Endothelial cell (in vitro differentiated cells): ENCODE results near the gene E2F7. TPM values are rescaled to one million over a fixed set of nuclear protein-coding genes. Genes with fewer than 3 reads are reported as not detected.

Experiments
- DNase-seq: peaks from one replicate; pipeline ENCODE4 v3.0.0; 2021; ENCODE audit warnings: low spot score
- H3K27ac Mint-ChIP-seq: one replicate; pipeline ENCODE4 v1.8.0; 2021; ENCODE audit warnings: mixed read lengths, inconsistent platforms; ENCODE audit not compliant: unreplicated experiment
- H3K27me3 Mint-ChIP-seq: one replicate; pipeline ENCODE4 v1.8.0; 2021; ENCODE audit warnings: mild to moderate bottlenecking, moderate library complexity, mixed read lengths, inconsistent platforms; ENCODE audit not compliant: unreplicated experiment
- H3K36me3 Mint-ChIP-seq: one replicate; pipeline ENCODE4 v1.8.0; 2021; ENCODE audit warnings: mild to moderate bottlenecking, low read depth, mixed read lengths, inconsistent platforms; ENCODE audit not compliant: unreplicated experiment
- H3K4me1 Mint-ChIP-seq: one replicate; pipeline ENCODE4 v1.8.0; 2021; ENCODE audit warnings: mild to moderate bottlenecking, mixed read lengths, inconsistent platforms; ENCODE audit not compliant: unreplicated experiment
- H3K4me3 Mint-ChIP-seq: one replicate; pipeline ENCODE4 v1.8.0; 2021; ENCODE audit warnings: mild to moderate bottlenecking, mixed read lengths, inconsistent platforms; ENCODE audit not compliant: unreplicated experiment
- H3K9me3 Mint-ChIP-seq: one replicate; pipeline ENCODE4 v1.8.0; 2021; ENCODE audit warnings: mixed read lengths, inconsistent platforms; ENCODE audit not compliant: unreplicated experiment
- total RNA-seq: library from RNA; stranded (reverse); fragmentation: NEBNext Ultra II Directional; extraction: Animal tissue kit (Norgen Biotek cat#: 25700); gene quantifications from one replicate; pipeline ENCODE4 v1.2.1, GENCODE V29; 2021; ENCODE audit not compliant: unreplicated experiment
- TF ChIP-seq, protein P1 (sequence below): fragments of 200-600 bp; sonication (generic); IDR thresholded peaks from one replicate; pipeline ENCODE4 v1.5.0; 2021; ENCODE audit warnings: antibody characterized with exemption; ENCODE audit not compliant: unreplicated experiment

The E2F7 gene
- total RNA-seq, 1 donor from 2014 or later, result 6.2 TPM

DNA sequence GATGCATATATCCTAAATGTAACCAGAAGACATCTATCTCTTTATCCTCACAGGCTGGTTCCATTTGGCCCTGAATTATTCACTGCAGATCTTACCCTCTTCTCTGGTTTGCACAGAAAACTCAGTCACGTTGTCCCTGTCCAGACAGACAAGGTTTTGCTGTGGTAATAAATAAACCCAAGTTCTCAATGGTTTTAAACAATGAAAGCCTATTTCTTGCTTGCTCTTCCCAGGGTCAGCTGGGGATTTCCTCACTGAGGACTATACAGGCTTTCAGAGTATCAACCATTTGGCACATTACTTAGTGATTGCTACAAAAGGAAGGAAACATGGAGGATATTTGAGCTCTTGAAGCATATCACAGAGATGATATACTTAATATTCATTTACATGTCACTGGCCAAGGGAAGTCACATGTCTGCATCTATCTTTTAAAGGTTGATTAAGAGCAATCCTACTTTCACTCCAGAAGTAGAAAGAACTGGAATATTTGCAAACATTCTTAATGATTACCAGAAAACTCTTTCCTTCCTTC lies 24.4 kb upstream of the E2F7 start:
- no peaks in the 10 kb centered on the region for H3K36me3 Mint-ChIP-seq
- H3K27me3 Mint-ChIP-seq, result no peaks in the 10 kb centered on the region
- H3K4me3 Mint-ChIP-seq, result no peak overlapping the region
- no peaks in the 10 kb centered on the region for H3K9me3 Mint-ChIP-seq
- no peak for DNase-seq
- TF ChIP-seq, protein P1, sequence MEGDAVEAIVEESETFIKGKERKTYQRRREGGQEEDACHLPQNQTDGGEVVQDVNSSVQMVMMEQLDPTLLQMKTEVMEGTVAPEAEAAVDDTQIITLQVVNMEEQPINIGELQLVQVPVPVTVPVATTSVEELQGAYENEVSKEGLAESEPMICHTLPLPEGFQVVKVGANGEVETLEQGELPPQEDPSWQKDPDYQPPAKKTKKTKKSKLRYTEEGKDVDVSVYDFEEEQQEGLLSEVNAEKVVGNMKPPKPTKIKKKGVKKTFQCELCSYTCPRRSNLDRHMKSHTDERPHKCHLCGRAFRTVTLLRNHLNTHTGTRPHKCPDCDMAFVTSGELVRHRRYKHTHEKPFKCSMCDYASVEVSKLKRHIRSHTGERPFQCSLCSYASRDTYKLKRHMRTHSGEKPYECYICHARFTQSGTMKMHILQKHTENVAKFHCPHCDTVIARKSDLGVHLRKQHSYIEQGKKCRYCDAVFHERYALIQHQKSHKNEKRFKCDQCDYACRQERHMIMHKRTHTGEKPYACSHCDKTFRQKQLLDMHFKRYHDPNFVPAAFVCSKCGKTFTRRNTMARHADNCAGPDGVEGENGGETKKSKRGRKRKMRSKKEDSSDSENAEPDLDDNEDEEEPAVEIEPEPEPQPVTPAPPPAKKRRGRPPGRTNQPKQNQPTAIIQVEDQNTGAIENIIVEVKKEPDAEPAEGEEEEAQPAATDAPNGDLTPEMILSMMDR, result no peak
- no peak overlapping the region for H3K27ac Mint-ChIP-seq
- no peaks in the 10 kb centered on the region for H3K4me1 Mint-ChIP-seq

DNA sequence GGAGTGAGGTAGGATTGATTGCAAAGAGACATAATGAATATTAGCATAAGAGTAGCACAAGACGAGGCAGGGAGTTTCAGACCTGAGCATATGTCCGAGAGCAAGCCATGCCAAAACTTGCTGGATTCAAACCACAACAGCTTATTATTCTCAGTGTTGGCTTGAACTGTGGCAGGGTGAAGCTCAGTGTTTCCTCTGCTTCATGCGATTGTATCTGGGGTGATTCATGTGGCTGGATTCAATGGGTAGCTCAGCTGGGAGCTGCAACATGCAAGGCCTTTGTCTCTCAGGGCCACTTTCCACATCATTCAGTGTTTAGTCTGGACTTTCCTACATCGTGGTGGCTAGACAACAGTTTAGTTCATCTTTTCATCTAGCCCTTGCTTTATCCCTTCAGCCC lies 22.1 kb upstream of the E2F7 start:
- no peaks in the 10 kb centered on the region for H3K4me1 Mint-ChIP-seq
- no peaks in the 10 kb centered on the region for H3K27me3 Mint-ChIP-seq
- H3K4me3 Mint-ChIP-seq, result no peak overlapping the region
- no peaks in the 10 kb centered on the region for H3K9me3 Mint-ChIP-seq
- H3K36me3 Mint-ChIP-seq, result no peaks in the 10 kb centered on the region
- no peak overlapping the region for H3K27ac Mint-ChIP-seq
- TF ChIP-seq, protein P1, result no peak
- DNase-seq, result no peak

DNA sequence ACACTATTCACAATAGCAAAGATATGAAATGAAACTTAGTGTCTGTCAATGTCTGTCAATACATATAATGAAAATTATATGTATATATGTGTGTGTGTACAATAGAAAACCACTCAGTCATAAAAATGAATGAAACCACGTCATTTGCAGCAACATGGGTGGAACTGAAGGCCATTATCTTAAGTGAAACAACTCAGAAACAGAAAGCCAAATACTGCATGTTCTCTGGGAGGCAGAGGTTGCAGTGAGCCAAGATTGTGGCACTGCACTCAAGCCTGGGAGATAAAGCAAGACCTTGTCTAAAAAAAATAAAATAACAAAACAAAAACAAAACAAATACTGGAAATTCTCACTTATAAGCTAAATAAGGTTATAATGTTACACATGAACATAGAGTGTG lies 16.7 kb upstream of the E2F7 start:
- no peaks in the 10 kb centered on the region for H3K27me3 Mint-ChIP-seq
- H3K27ac Mint-ChIP-seq, result no peak overlapping the region
- no peak overlapping the region for H3K4me3 Mint-ChIP-seq
- DNase-seq, result no peak
- H3K4me1 Mint-ChIP-seq, result no peaks in the 10 kb centered on the region
- H3K9me3 Mint-ChIP-seq, result no peaks in the 10 kb centered on the region
- TF ChIP-seq, protein P1, result no peak
- H3K36me3 Mint-ChIP-seq, result no peaks in the 10 kb centered on the region

DNA sequence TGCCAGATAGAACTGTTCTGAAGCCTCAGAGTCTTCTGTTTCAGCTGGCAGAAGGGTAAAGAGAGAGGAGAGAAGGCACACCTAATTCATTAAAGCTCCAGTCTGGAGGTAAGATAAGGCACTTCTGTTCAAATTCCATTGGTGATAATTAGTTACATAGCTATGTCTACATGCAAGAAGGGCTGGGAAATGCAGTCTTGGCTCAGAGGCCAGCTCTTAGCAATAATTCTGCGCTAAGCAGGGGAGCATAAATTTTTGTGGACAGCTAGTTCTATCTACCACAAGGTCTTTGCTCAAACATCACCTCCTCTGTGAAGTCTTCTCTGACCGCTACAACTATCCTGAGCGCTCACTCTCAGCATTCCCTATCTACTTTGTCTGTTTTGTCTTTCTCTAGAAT lies 14.3 kb upstream of the E2F7 start:
- TF ChIP-seq, protein P1, result no peak
- DNase-seq, result no peak
- Mint-ChIP-seq H3K4me3 (no peak overlapping the region), H3K4me1 (no peaks in the 10 kb centered on the region), H3K27ac (no peak overlapping the region), H3K9me3 (no peaks in the 10 kb centered on the region), H3K36me3 (no peaks in the 10 kb centered on the region), H3K27me3 (no peaks in the 10 kb centered on the region)

DNA sequence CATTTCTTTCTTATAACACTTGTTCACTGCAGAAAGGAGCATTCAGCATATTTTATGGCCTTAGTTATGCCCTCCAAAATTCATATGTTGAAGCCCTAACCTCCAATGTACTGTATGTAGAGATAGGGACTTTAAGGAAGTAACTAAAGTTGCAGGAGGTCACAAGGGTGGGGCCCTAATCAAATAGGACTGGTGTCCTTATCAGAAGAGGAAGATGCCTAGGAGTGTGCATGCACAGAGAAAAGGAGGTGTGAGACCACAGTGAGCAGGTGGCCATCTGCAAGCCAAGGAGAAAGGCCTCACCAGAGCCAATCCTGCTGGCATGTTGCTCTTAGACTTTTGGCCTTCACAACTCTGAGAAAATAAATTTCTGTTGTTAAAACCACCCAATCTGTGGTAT lies 12.9 kb upstream of the E2F7 start:
- H3K9me3 Mint-ChIP-seq, result no peaks in the 10 kb centered on the region
- DNase-seq, result no peak
- no peaks in the 10 kb centered on the region for H3K27me3 Mint-ChIP-seq
- no peaks in the 10 kb centered on the region for H3K36me3 Mint-ChIP-seq
- H3K4me1 Mint-ChIP-seq, result no peaks in the 10 kb centered on the region
- no peak overlapping the region for H3K27ac Mint-ChIP-seq
- TF ChIP-seq, protein P1, result no peak
- no peak overlapping the region for H3K4me3 Mint-ChIP-seq
